Ovary (tissue), 9 donors: ENCODE results near the gene CBLN3. TPM values are rescaled to one million over a fixed set of nuclear protein-coding genes. Genes with fewer than 3 reads are reported as not detected.
A peak's percentile ranks its signal among the peaks of the same experiment; 100 is the strongest.

Experiments
- DNase-seq, 5 donors: peaks; one replicate each; pipeline ENCODE4 v3.0.0-alpha.2; 2019 to 2020
- H3K27ac ChIP-seq, 2 donors: fragments of 200-600 bp; one replicate each; pipeline versions ENCODE4 v1.5.1 to v1.8.0; 2019 to 2022
- H3K27me3 ChIP-seq: fragments of 200-600 bp; one replicate; pipeline ENCODE4 v1.8.0; 2022
- H3K36me3 ChIP-seq: fragments of 200-600 bp; sonication (generic); one replicate; pipeline ENCODE4 v1.5.1; 2019
- H3K4me1 ChIP-seq: one replicate; pipeline ENCODE4 v1.8.1; 2013; ENCODE audit warnings: mild to moderate bottlenecking, moderate library complexity; ENCODE audit not compliant: insufficient read depth
- H3K4me3 ChIP-seq: fragments of 200-600 bp; sonication (generic); one replicate; pipeline ENCODE4 v1.5.1; 2017
- H3K9me3 ChIP-seq, 2 donors: fragments of 200-600 bp in 1 of 2; sonication (generic) in 1 of 2; one replicate each; pipeline versions ENCODE4 v1.5.1 to v1.8.1; 2013 to 2019; ENCODE audit warnings: mild to moderate bottlenecking in 1 of 2, moderate library complexity in 1 of 2
- EP300 ChIP-seq: sonication (generic); formaldehyde crosslinking; IDR thresholded peaks from one replicate; pipeline ENCODE4 v1.6.1; 2017; ENCODE audit warnings: antibody characterized with exemption
- POLR2A ChIP-seq: fragments of 450-650 bp; IDR thresholded peaks from one replicate; pipeline ENCODE4 v1.6.1; 2017; ENCODE audit warnings: antibody characterized with exemption, mild to moderate bottlenecking, moderate library complexity
- WGBS, 3 donors: extraction: QIAGEN DNeasy Blood & Tissue Kit in 1 of 3; methylation state at CpG; one replicate each; pipeline versions ENCODE4 v1.1.5 to v1.1.7; 2013 to 2017; 5-methylcytosine and 5-hydroxymethylcytosine counted together
- intact Hi-C, 4 donors: fragments of 100-400 bp; cut with DNase I; formaldehyde crosslinking; loops; one replicate each; pipeline versions ENCODE4 v1.11.0 to v1.15.1; 2022 to 2023
- polyA plus RNA-seq, 2 donors: library from polyadenylated mRNA; stranded (reverse); fragments of 200-250 nt in 1 of 2; fragments of 350-450 nt in 1 of 2; fragmentation: Illumina TruSeq in 1 of 2; extraction: RNeasy Lipid Tissue Mini Kit (QIAGEN cat#74804) in 1 of 2; gene quantifications; one replicate each; pipeline ENCODE4 v1.2.3, GENCODE V29; 2013 to 2014
- total RNA-seq, 7 donors: library from RNA; depleted of rRNA in 2 of 7; stranded (reverse); fragments of >200 nt in 2 of 7; fragmentation: NEBNext Ultra II Directional in 3 of 7; extraction: Animal tissue kit (Norgen Biotek cat#: 25700) in 3 of 7; gene quantifications; one replicate each; pipeline versions ENCODE4 v1.1.0 to v1.2.4, GENCODE V29; 2016 to 2023
- TF ChIP-seq, protein P1 (sequence below), 3 donors: fragments of 450-650 bp in 2 of 3; fragments of 200-600 bp in 1 of 3; IDR thresholded peaks; one replicate each; pipeline versions ENCODE4 v1.5.1 to v1.8.0; 2016 to 2022; ENCODE audit warnings: antibody characterized with exemption in 3 of 3, mild to moderate bottlenecking in 1 of 3
- donor health status: DM: no; HTN: no; CAD: no; lungs with moderate emphysema.
- donor health status: DM: no; HTN: no; CAD: no.
- donor health status: Bipolar disorder and iron deficiency.
- donor health status: DM: yes; HTN: yes; CAD: no.
- donor health status: DM: no; HTN: no; CAD: no.
- donor health status: DM: yes; HTN: yes; CAD: no.

Gene CBLN3
- total and polyA plus RNA-seq, 9 donors: 2.0 to 10.5 (median 5.8) TPM

DNA sequence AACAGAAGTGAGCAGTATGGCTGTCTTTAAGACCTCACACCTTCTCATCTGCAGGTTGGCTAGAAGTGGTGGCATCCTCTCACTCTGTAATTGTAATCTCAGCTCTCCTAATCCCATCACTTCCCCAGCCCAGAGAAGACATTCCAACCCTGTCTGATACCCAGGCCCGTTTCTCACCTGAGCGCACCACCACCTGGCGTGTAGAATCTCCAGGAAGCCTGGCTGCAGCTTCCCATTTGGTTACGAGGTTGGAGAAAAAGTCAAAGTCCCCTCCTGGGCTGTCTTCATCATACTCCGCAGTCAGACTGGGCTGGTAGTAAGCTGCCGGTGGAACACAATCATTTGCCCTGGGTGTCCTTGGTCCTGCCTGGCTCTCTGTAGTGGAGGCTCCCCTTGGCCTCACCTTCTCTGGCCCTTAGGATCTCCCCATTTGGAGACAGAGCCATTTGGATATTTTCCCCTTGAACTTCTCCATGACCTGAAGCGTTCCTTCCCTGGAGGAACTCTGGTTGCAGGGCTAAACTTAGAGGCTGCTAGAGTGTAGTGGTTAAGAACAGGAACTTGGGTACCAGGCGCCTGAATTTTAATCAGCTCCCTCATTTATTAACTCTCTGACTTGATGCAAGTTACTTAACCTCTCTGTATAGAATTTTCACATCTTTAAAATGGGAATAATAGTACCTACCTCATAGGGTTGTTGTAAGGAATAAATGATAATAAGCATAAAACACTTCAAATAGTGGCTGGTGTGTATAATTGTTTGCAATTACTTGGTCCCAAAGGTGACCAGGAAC lies 11.3 kb upstream of the CBLN3 start:
- no peak for DNase-seq
- H3K27ac ChIP-seq: peak overlapping the region in 1 of 2 donors; percentile 9
- intact Hi-C loops: loop anchor here in 1 of 4 donors (5.0 kb wide), 1 partner anchor 209 kb away; the partner anchor contains the start of genes GMPR2 and NEDD8
- no peaks in the 10 kb centered on the region for H3K36me3 ChIP-seq
- no peaks in the 10 kb centered on the region for H3K9me3 ChIP-seq
- peaks cover 3% of the 10 kb centered on the region for H3K4me1 ChIP-seq
- WGBS, 3 donors: 74 to 78% (median 76%) methylated on average over 8 of the region's 8 CpGs
- H3K4me3 ChIP-seq: no peak overlapping the region
- H3K27me3 ChIP-seq: no peaks in the 10 kb centered on the region
- TF ChIP-seq EP300: no peak
- TF ChIP-seq POLR2A: no peak
- TF ChIP-seq, protein P1, sequence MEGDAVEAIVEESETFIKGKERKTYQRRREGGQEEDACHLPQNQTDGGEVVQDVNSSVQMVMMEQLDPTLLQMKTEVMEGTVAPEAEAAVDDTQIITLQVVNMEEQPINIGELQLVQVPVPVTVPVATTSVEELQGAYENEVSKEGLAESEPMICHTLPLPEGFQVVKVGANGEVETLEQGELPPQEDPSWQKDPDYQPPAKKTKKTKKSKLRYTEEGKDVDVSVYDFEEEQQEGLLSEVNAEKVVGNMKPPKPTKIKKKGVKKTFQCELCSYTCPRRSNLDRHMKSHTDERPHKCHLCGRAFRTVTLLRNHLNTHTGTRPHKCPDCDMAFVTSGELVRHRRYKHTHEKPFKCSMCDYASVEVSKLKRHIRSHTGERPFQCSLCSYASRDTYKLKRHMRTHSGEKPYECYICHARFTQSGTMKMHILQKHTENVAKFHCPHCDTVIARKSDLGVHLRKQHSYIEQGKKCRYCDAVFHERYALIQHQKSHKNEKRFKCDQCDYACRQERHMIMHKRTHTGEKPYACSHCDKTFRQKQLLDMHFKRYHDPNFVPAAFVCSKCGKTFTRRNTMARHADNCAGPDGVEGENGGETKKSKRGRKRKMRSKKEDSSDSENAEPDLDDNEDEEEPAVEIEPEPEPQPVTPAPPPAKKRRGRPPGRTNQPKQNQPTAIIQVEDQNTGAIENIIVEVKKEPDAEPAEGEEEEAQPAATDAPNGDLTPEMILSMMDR (IDR thresholded peaks at IDR 0.05): no peak

DNA sequence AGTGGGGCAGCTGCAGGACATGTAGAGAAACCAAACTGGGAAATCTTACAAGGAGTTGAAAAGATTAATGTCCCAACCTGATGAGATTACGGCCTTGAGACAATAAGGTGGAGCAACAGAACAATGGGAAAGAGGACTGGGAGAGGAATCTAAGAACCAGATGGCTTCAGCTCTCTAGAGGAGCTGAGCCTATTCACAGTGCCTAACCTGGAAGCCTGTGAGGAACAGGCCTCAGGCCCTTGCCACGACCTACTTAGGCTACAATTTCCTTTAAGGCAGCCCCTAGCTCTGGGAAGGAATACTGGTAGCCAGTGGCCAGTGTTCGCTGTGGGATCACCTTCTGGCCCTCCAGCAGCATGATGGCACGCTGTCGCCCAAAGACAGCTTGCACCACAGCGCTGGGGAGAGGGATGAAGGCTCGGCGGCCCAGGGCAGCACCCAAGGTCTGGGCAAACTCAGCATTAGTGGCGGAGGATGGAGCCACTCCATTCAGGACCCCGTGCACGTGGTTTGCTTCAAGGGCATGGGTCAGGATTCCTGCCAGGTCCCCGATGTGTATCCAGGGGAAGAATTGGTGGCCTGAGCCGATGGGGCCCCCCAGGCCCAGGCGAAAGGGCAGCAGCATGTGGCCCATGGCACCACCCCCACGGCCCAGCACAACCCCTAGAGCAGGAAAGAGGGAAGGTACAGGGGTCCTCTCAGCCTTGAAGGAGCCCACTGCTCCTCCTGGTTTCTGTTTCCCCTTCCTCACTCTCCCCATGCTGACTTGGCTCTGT lies 10.6 kb upstream of the CBLN3 start:
- no peaks in the 10 kb centered on the region for H3K9me3 ChIP-seq
- no peaks in the 10 kb centered on the region for H3K27me3 ChIP-seq
- DNase-seq: peak in 4 of 5 donors; percentile 27 to 57 (median 52)
- no peaks in the 10 kb centered on the region for H3K36me3 ChIP-seq
- peaks cover 3% of the 10 kb centered on the region for H3K4me1 ChIP-seq
- whole genome bisulfite sequencing, 3 donors: 56 to 63% (median 58%) methylated on average over 15 of the region's 15 CpGs
- H3K4me3 ChIP-seq: no peak overlapping the region
- intact Hi-C loops: loop anchor here in 2 of 4 donors (5.0 kb wide), 3 partner anchors 38 to 208 kb away; partner anchors contain the start of genes GMPR2 (in 1 of the 2) and NEDD8 (in 1 of the 2)
- TF ChIP-seq, protein P1 (IDR thresholded peaks at IDR 0.05): no peak
- no peak for TF ChIP-seq POLR2A
- no peak for TF ChIP-seq EP300
- no peak overlapping the region for H3K27ac ChIP-seq

DNA sequence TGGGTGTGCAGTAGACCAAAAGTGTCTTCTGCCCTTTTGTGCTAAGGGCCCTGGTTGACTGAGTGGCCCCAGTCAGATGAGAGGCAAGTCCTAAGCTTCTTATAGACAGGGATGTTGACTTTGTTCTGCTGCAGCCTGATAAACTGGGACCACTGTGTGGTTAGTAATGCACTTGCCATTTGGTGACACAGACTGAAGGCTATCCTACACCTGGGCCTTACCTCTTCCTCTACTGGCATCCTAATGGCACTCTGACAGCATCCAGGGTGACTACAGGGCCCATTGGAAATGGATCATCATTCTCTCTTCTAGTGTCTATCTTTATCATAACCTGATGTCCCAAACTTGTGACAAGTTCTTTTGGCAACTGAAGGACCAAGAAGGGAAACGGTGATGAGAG lies 9.8 kb upstream of the CBLN3 start:
- WGBS, 3 donors: 37 to 44% (median 41%) methylated on average over 1 of the region's 1 CpG
- DNase-seq: no peak
- no peak overlapping the region for H3K27ac ChIP-seq
- H3K4me1 ChIP-seq: peaks cover 3% of the 10 kb centered on the region
- no peaks in the 10 kb centered on the region for H3K9me3 ChIP-seq
- TF ChIP-seq POLR2A: no peak
- TF ChIP-seq, protein P1 (IDR thresholded peaks at IDR 0.05): no peak
- TF ChIP-seq EP300: no peak
- no peaks in the 10 kb centered on the region for H3K27me3 ChIP-seq
- no peaks in the 10 kb centered on the region for H3K36me3 ChIP-seq
- H3K4me3 ChIP-seq: no peak overlapping the region
- intact Hi-C loops: loop anchor here in 1 of 4 donors (5.0 kb wide), 2 partner anchors 37 to 107 kb away; no protein-coding TSS in a partner anchor

DNA sequence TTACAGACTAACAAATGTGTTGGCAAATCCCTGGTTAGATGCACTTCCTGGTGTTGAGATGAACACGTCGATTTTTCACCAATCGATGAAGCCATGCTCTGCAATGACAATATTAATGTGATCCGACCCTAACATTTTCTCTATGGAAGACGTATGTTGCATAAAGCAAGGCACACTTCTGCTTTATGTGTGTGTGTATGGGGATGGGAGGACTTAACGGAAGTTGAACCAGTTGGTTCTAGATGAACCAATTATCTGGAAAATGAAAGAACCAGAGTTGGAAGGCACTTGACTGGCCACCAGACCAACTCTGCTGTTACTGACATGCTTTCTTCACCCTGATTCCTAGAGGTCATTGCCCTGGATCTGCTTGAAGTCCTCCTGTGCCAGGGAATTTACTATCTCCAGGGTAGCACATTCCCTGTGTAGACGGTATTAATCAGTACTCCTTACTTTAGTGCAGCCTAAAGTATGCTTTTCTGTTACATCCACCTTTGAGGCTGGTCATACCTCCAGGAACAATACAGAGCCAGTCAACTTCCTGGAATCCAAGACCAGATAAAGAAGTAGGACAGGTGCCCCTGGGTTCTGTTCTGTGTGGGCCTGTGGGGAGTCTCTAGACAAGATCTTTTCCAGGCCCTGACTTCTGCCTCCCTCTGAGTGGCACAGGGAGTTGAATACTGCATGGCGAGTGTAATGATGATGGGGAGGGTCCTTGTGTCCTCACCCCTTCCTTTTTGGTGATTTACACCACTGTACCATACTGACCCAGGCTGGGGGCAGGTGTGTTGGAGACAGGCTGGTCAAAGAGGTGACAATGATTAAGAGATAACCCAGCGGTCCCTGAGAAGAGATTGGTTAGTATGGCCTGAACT lies 9.0 kb upstream of the CBLN3 start:
- intact Hi-C loops: loop anchor here in 1 of 4 donors (5.0 kb wide), 2 partner anchors 36 to 106 kb away; no protein-coding TSS in a partner anchor
- Histone ChIP-seq H3K27ac (no peak overlapping the region), H3K36me3 (no peaks in the 10 kb centered on the region), H3K9me3 (no peaks in the 10 kb centered on the region), H3K4me1 (peaks cover 3% of the 10 kb centered on the region), H3K4me3 (no peak overlapping the region), H3K27me3 (no peaks in the 10 kb centered on the region)
- TF ChIP-seq POLR2A (no peak), EP300 (no peak)
- TF ChIP-seq, protein P1 (IDR thresholded peaks at IDR 0.05): no peak
- WGBS, 3 donors: 56 to 61% (median 58%) methylated on average over 9 of the region's 9 CpGs
- no peak for DNase-seq
